OCI-LY1 (cell line): Measurements from ENCODE around the gene ERRFI1.
A peak's percentile ranks its signal among the peaks of the same experiment; 100 is the strongest.

Experiments used
- H2AFZ ChIP-seq: fragments of 200-600 bp; sonication (generic), shearing (Covaris generic); 2 replicates; pipeline ENCODE4 v1.6.0; 2014; ENCODE audit warnings: antibody characterized with exemption, mild to moderate bottlenecking, low read length
- H3F3A ChIP-seq: fragments of 200-600 bp; sonication (generic), shearing (Covaris generic); 2 replicates; pipeline ENCODE4 v1.6.0; 2014; ENCODE audit warnings: mild to moderate bottlenecking, antibody characterized with exemption, low read length, moderate library complexity; ENCODE audit not compliant: insufficient read depth
- H3K27ac ChIP-seq: fragments of 200-600 bp; sonication (generic); 2 replicates; pipeline ENCODE4 v1.5.1; 2014; ENCODE audit warnings: low read length, mixed run types, mild to moderate bottlenecking, low read depth; ENCODE audit not compliant: poor library complexity, severe bottlenecking
- H3K27me3 ChIP-seq: fragments of 200-600 bp; sonication (generic); 2 replicates; pipeline ENCODE4 v1.6.0; 2014; ENCODE audit warnings: antibody characterized with exemption, mild to moderate bottlenecking, low read length, moderate library complexity; ENCODE audit not compliant: insufficient read depth
- H3K36me3 ChIP-seq: fragments of 200-600 bp; sonication (generic); 2 replicates; pipeline ENCODE4 v1.6.1; 2014; ENCODE audit warnings: mild to moderate bottlenecking, antibody characterized with exemption, low read length, moderate library complexity, mixed read lengths; ENCODE audit not compliant: insufficient read depth
- H3K4me1 ChIP-seq: fragments of 200-600 bp; sonication (generic); 2 replicates; pipeline ENCODE4 v1.5.1; 2014; ENCODE audit warnings: mild to moderate bottlenecking, low read length, moderate library complexity; ENCODE audit not compliant: insufficient read depth, severe bottlenecking
- H3K4me2 ChIP-seq: fragments of 200-600 bp; sonication (generic), shearing (Covaris generic); 2 replicates; pipeline ENCODE4 v1.6.1; 2014; ENCODE audit warnings: low read length
- H3K4me3 ChIP-seq: fragments of 200-600 bp; sonication (generic); 2 replicates; pipeline ENCODE4 v1.5.1; 2014; ENCODE audit warnings: low read length, low read depth, mild to moderate bottlenecking, mixed read lengths; ENCODE audit not compliant: poor library complexity, severe bottlenecking
- H3K79me2 ChIP-seq: fragments of 200-600 bp; shearing (Covaris generic); 2 replicates; pipeline ENCODE4 v1.6.1; 2016; ENCODE audit warnings: mixed run types, low read length, mixed read lengths; ENCODE audit not compliant: insufficient read depth
- H3K9ac ChIP-seq: fragments of 200-600 bp; sonication (generic), shearing (Covaris generic); 2 replicates; pipeline ENCODE4 v1.6.1; 2014; ENCODE audit warnings: mild to moderate bottlenecking, low read length, mixed read lengths
- H3K9me2 ChIP-seq: fragments of 200-600 bp; sonication (generic), shearing (Covaris generic); 2 replicates; pipeline ENCODE4 v1.6.1; 2014; ENCODE audit warnings: low read depth, mild to moderate bottlenecking, low read length, mixed read lengths
- H3K9me3 ChIP-seq: fragments of 200-600 bp; shearing (Covaris generic); 2 replicates; pipeline ENCODE4 v1.6.1; 2014; ENCODE audit warnings: low read length, mixed read lengths
- H4K20me1 ChIP-seq: fragments of 200-600 bp; sonication (generic), shearing (Covaris generic); 2 replicates; pipeline ENCODE4 v1.6.0; 2016; ENCODE audit warnings: mild to moderate bottlenecking, low read length; ENCODE audit not compliant: insufficient read depth
- CTCF ChIP-seq: fragments of 200-600 bp; sonication (generic), shearing (Covaris generic); IDR thresholded peaks from 2 replicates; pipeline ENCODE4 v1.5.1; 2017; ENCODE audit warnings: mild to moderate bottlenecking, antibody characterized with exemption, low read length, moderate library complexity, mixed read lengths
- EZH2 ChIP-seq: fragments of 200-600 bp; sonication (generic), shearing (Covaris generic); IDR thresholded peaks from 2 replicates; pipeline ENCODE4 v1.8.0; 2017; ENCODE audit warnings: borderline replicate concordance, mixed run types, mild to moderate bottlenecking, antibody characterized with exemption, low read length, moderate library complexity, mixed read lengths

Gene ERRFI1

GRCh38 chr1:7975212-7975865 is 50.8 kb downstream of the ERRFI1 start:
- Histone ChIP-seq H3F3A (no peaks in the 10 kb centered on the region), H3K27me3 (no peaks in the 10 kb centered on the region), H3K4me3 (no peak overlapping the region), H3K36me3 (peaks cover 70% of the 10 kb centered on the region), H3K4me1 (no peaks in the 10 kb centered on the region), H3K9me3 (no peaks in the 10 kb centered on the region), H3K9ac (no peak overlapping the region), H3K27ac (no peak overlapping the region), H3K79me2 (no peaks in the 10 kb centered on the region), H4K20me1 (no peaks in the 10 kb centered on the region), H2AFZ (no peak overlapping the region), H3K4me2 (no peak overlapping the region), H3K9me2 (no peaks in the 10 kb centered on the region)
- peak; percentile 80 for TF ChIP-seq CTCF
- no peak for TF ChIP-seq EZH2

- no peak overlapping the region for H2AFZ ChIP-seq
These were observed 53.0 kb downstream of the ERRFI1 start for GRCh38 chr1:7973086-7973485.

GRCh38 chr1:7972285-7972684 is 53.8 kb downstream of the ERRFI1 start:
- Histone ChIP-seq H3K36me3 (peaks cover 74% of the 10 kb centered on the region), H3K4me1 (peaks cover 3% of the 10 kb centered on the region), H3K9me2 (no peaks in the 10 kb centered on the region), H3K27ac (no peak overlapping the region), H3K9me3 (no peaks in the 10 kb centered on the region), H3K9ac (no peak overlapping the region), H3K4me3 (no peak overlapping the region), H3K79me2 (no peaks in the 10 kb centered on the region), H3K27me3 (no peaks in the 10 kb centered on the region), H2AFZ (no peak overlapping the region), H3F3A (no peaks in the 10 kb centered on the region), H4K20me1 (no peaks in the 10 kb centered on the region), H3K4me2 (no peak overlapping the region)
- TF ChIP-seq EZH2: no peak
- no peak for TF ChIP-seq CTCF

More at GRCh38 chr1:7973086-7973485, 53.0 kb downstream of the ERRFI1 start:
- no peak overlapping the region for H3K27ac ChIP-seq
- no peaks in the 10 kb centered on the region for H3K79me2 ChIP-seq
- H3F3A ChIP-seq: no peaks in the 10 kb centered on the region
- no peak overlapping the region for H3K9ac ChIP-seq
- H3K4me2 ChIP-seq: no peak overlapping the region
- no peaks in the 10 kb centered on the region for H3K4me1 ChIP-seq
- no peaks in the 10 kb centered on the region for H4K20me1 ChIP-seq
- H3K4me3 ChIP-seq: no peak overlapping the region
- H3K9me2 ChIP-seq: no peaks in the 10 kb centered on the region
- TF ChIP-seq EZH2: no peak
- no peak for TF ChIP-seq CTCF
- no peaks in the 10 kb centered on the region for H3K9me3 ChIP-seq
- H3K27me3 ChIP-seq: no peaks in the 10 kb centered on the region
- peaks cover 70% of the 10 kb centered on the region for H3K36me3 ChIP-seq
